Activated T-cell treated with anti-CD3 and anti-CD28 coated beads, Interleukin-2, amount 50 U/mL, for 24 hours (primary cell): Measurements from ENCODE around the gene AGAP1.

Experiments
- DNase-seq: peaks from one replicate; pipeline ENCODE4 v3.0.0-alpha.2; 2020
- H3K27ac Mint-ChIP-seq: 2 replicates; pipeline ENCODE4 v1.8.0; 2020; ENCODE audit warnings: mild to moderate bottlenecking, mixed read lengths
- H3K27me3 Mint-ChIP-seq: 2 replicates; pipeline ENCODE4 v1.8.0; 2020; ENCODE audit warnings: mixed read lengths
- H3K36me3 Mint-ChIP-seq: 2 replicates; pipeline ENCODE4 v1.8.0; 2020; ENCODE audit warnings: low read depth, mixed read lengths
- H3K4me1 Mint-ChIP-seq: 2 replicates; pipeline ENCODE4 v1.8.0; 2020; ENCODE audit warnings: low read depth, mixed read lengths
- H3K4me3 Mint-ChIP-seq: 2 replicates; pipeline ENCODE4 v1.8.0; 2020; ENCODE audit warnings: mild to moderate bottlenecking, moderate library complexity, mixed read lengths
- H3K9me3 Mint-ChIP-seq: 2 replicates; pipeline ENCODE4 v1.8.0; 2020; ENCODE audit warnings: mixed read lengths

AGAP1 gene

DNA sequence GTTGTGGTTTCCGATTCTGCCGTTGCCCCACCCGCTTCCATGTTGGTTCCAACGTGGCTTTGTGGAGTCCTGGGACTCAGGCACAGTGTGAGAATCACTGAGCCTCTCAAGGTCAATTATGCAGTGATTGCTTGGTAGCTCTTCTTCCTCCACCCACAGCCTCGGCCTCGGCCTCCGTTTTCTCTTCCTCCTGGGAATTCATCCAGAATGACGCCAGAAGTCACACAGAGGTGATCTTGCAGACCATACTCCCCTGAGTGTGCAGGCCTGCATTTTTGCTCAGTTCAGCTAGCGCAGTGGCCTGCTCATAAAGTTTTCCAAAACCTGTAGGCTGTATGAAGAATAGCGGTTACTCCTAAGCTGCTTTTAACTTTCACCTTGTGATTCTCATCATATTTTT, 401.0 kb downstream of the AGAP1 start:
- H3K36me3 Mint-ChIP-seq = no peaks in the 10 kb centered on the region
- DNase-seq = no peak
- H3K27me3 Mint-ChIP-seq = peaks cover 2% of the 10 kb centered on the region
- H3K9me3 Mint-ChIP-seq = no peaks in the 10 kb centered on the region
- no peak overlapping the region for H3K27ac Mint-ChIP-seq
- no peaks in the 10 kb centered on the region for H3K4me1 Mint-ChIP-seq
- no peak overlapping the region for H3K4me3 Mint-ChIP-seq

DNA sequence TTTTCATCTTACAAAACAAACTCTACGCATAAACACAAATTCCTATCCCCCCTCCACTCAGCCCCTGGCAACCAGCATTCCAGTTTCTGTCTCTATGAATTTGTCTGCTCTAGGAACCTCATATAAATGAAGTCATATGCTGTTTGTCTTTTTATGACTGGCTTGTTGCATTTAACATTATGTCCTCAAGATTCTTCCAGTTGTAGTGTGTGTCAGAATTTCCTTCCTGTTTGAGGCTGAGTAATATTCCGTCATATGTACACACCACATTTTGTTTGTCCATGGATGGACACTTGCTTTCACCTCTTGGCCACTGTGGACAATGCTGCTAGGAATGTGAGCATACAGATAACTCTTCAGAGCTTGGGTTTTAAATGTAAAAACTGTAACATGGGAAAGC, 402.2 kb downstream of the AGAP1 start:
- H3K9me3 Mint-ChIP-seq = no peaks in the 10 kb centered on the region
- no peaks in the 10 kb centered on the region for H3K27me3 Mint-ChIP-seq
- H3K4me1 Mint-ChIP-seq = no peaks in the 10 kb centered on the region
- DNase-seq = no peak
- no peaks in the 10 kb centered on the region for H3K36me3 Mint-ChIP-seq
- no peak overlapping the region for H3K27ac Mint-ChIP-seq
- no peak overlapping the region for H3K4me3 Mint-ChIP-seq

DNA sequence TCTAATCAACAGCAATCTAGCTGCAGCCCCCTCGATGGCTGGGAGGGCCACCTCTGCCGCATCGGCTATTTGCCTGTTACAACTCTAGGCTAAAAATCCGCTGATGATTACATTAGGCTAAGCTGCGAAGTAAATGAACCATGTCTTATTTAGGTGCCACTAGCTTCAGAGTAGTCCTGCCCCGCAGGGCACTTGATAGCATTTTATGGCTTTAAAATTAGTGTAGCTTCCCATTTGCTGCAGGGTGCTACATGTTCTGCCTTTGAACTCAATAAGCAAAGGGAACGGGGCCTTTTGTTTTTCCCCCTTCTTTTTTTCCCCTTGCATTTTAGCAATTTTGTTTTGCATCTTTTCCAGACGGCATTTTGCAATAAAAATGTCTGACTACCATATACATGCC, 404.1 kb downstream of the AGAP1 start:
- no peaks in the 10 kb centered on the region for H3K9me3 Mint-ChIP-seq
- no peak for DNase-seq
- H3K27ac Mint-ChIP-seq = no peak overlapping the region
- H3K4me3 Mint-ChIP-seq = no peak overlapping the region
- no peaks in the 10 kb centered on the region for H3K4me1 Mint-ChIP-seq
- H3K36me3 Mint-ChIP-seq = no peaks in the 10 kb centered on the region
- H3K27me3 Mint-ChIP-seq = no peaks in the 10 kb centered on the region

DNA sequence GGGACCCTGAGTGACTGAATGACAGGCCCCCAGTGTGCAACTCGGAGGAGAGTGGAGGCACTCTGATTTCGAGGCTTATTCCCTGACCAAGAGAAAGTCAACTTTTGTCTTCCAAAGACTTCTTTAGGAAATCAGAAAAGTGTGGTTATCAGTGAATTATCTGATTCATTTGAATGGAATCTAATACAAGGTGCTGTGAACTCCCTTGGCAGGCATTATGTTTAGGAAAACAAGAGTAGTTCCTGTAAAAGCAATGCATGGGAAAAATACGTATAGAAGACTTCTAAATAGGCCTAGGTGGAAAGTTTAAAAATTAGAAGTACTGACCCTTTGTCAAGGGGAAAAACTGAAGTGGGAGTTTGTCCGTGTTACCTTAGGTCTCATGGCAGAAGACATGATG, 404.9 kb downstream of the AGAP1 start:
- Mint-ChIP-seq H3K27me3 (peaks cover 4% of the 10 kb centered on the region), H3K27ac (no peak overlapping the region), H3K4me1 (no peaks in the 10 kb centered on the region), H3K4me3 (no peak overlapping the region), H3K9me3 (no peaks in the 10 kb centered on the region), H3K36me3 (no peaks in the 10 kb centered on the region)
- DNase-seq = no peak

GRCh38 chr2:235900631-235901030, 406.8 kb downstream of the AGAP1 start:
- Mint-ChIP-seq H3K9me3 (no peaks in the 10 kb centered on the region), H3K4me1 (no peaks in the 10 kb centered on the region), H3K27ac (no peak overlapping the region), H3K27me3 (peaks cover 12% of the 10 kb centered on the region), H3K4me3 (no peak overlapping the region), H3K36me3 (no peaks in the 10 kb centered on the region)
- DNase-seq = no peak

GRCh38 chr2:235901243-235901642, 407.4 kb downstream of the AGAP1 start:
- H3K27ac Mint-ChIP-seq = no peak overlapping the region
- H3K4me1 Mint-ChIP-seq = no peaks in the 10 kb centered on the region
- no peak overlapping the region for H3K4me3 Mint-ChIP-seq
- peaks cover 16% of the 10 kb centered on the region for H3K27me3 Mint-ChIP-seq
- DNase-seq = no peak
- H3K36me3 Mint-ChIP-seq = no peaks in the 10 kb centered on the region
- H3K9me3 Mint-ChIP-seq = no peaks in the 10 kb centered on the region

GRCh38 chr2:235903782-235904584, 410.1 kb downstream of the AGAP1 start:
- no peaks in the 10 kb centered on the region for H3K36me3 Mint-ChIP-seq
- H3K27me3 Mint-ChIP-seq = peaks cover 30% of the 10 kb centered on the region
- no peak for DNase-seq
- H3K27ac Mint-ChIP-seq = no peak overlapping the region
- no peaks in the 10 kb centered on the region for H3K4me1 Mint-ChIP-seq
- no peaks in the 10 kb centered on the region for H3K9me3 Mint-ChIP-seq
- H3K4me3 Mint-ChIP-seq = no peak overlapping the region

- no peak for DNase-seq
- H3K27ac Mint-ChIP-seq = no peak overlapping the region
- no peaks in the 10 kb centered on the region for H3K36me3 Mint-ChIP-seq
- peaks cover 30% of the 10 kb centered on the region for H3K27me3 Mint-ChIP-seq
- no peaks in the 10 kb centered on the region for H3K4me1 Mint-ChIP-seq
- no peaks in the 10 kb centered on the region for H3K9me3 Mint-ChIP-seq
- H3K4me3 Mint-ChIP-seq = no peak overlapping the region
Observed at GRCh38 chr2:235904585-235904931, 410.7 kb downstream of the AGAP1 start.

DNA sequence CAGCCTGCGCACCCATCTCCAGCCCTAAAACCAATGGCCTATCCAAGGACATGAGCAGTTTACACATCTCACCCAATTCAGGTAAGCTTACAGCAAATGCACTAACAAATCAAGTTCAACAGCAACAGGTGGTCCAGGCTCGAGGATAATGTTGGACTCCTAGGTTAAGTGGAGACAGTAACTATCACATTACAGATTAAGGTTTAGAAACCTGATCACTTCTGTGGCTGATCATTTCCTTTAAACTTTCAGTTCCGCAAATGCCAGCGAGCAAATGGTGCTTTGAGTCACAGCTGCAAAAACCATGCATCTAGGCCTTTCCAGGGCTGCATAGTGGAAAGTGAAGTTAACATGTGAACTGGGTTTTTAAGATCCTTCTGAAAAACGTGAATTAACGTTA, 415.0 kb downstream of the AGAP1 start:
- Mint-ChIP-seq H3K27me3 (peaks cover 26% of the 10 kb centered on the region), H3K4me3 (no peak overlapping the region), H3K36me3 (no peaks in the 10 kb centered on the region), H3K4me1 (no peaks in the 10 kb centered on the region), H3K9me3 (no peaks in the 10 kb centered on the region), H3K27ac (no peak overlapping the region)
- no peak for DNase-seq

GRCh38 chr2:235909358-235909757, 415.5 kb downstream of the AGAP1 start:
- no peak overlapping the region for H3K4me3 Mint-ChIP-seq
- no peaks in the 10 kb centered on the region for H3K4me1 Mint-ChIP-seq
- DNase-seq = no peak
- H3K27ac Mint-ChIP-seq = no peak overlapping the region
- H3K27me3 Mint-ChIP-seq = peaks cover 25% of the 10 kb centered on the region
- no peaks in the 10 kb centered on the region for H3K36me3 Mint-ChIP-seq
- H3K9me3 Mint-ChIP-seq = no peaks in the 10 kb centered on the region

- Mint-ChIP-seq H3K4me3 (no peak overlapping the region), H3K4me1 (no peaks in the 10 kb centered on the region), H3K9me3 (no peaks in the 10 kb centered on the region), H3K27me3 (peaks cover 27% of the 10 kb centered on the region), H3K27ac (no peak overlapping the region), H3K36me3 (no peaks in the 10 kb centered on the region)
- no peak for DNase-seq
Observed at GRCh38 chr2:235910067-235910466, 416.2 kb downstream of the AGAP1 start.

GRCh38 chr2:235911125-235911524, 417.3 kb downstream of the AGAP1 start:
- no peak overlapping the region for H3K27ac Mint-ChIP-seq
- H3K4me1 Mint-ChIP-seq = no peaks in the 10 kb centered on the region
- H3K4me3 Mint-ChIP-seq = no peak overlapping the region
- no peaks in the 10 kb centered on the region for H3K36me3 Mint-ChIP-seq
- DNase-seq = no peak
- peaks cover 5% of the 10 kb centered on the region for H3K9me3 Mint-ChIP-seq
- H3K27me3 Mint-ChIP-seq = peaks cover 22% of the 10 kb centered on the region

- H3K36me3 Mint-ChIP-seq = no peaks in the 10 kb centered on the region
- no peaks in the 10 kb centered on the region for H3K4me1 Mint-ChIP-seq
- no peak overlapping the region for H3K27ac Mint-ChIP-seq
- peaks cover 8% of the 10 kb centered on the region for H3K9me3 Mint-ChIP-seq
- DNase-seq = no peak
- H3K27me3 Mint-ChIP-seq = peaks cover 16% of the 10 kb centered on the region
- no peak overlapping the region for H3K4me3 Mint-ChIP-seq
Observed at GRCh38 chr2:235911633-235912233, 417.9 kb downstream of the AGAP1 start.

DNA sequence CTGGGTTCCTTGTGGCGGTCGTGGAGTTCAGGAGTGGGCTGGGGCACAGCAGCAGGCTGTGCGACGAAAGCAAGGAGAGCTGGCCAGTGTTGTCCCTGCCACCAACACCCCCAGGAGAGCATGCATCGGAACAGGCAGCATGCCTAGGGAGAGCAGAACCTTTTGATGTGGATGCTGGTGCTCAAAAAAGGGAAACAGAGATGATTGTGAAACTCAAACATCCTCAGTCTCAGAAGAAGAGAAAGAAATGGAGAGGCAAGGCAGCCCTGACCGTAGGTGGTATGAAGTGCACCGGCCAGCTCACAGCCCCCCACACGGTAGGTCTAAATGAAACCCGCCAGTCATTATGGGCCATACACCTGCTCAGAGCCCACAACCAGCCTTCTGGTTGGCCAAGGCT, 420.9 kb downstream of the AGAP1 start:
- no peak overlapping the region for H3K27ac Mint-ChIP-seq
- H3K9me3 Mint-ChIP-seq = peaks cover 8% of the 10 kb centered on the region
- no peak for DNase-seq
- H3K36me3 Mint-ChIP-seq = no peaks in the 10 kb centered on the region
- no peak overlapping the region for H3K4me3 Mint-ChIP-seq
- no peaks in the 10 kb centered on the region for H3K4me1 Mint-ChIP-seq
- peaks cover 11% of the 10 kb centered on the region for H3K27me3 Mint-ChIP-seq

- no peaks in the 10 kb centered on the region for H3K4me1 Mint-ChIP-seq
- no peak for DNase-seq
- H3K27ac Mint-ChIP-seq = no peak overlapping the region
- H3K9me3 Mint-ChIP-seq = peaks cover 8% of the 10 kb centered on the region
- no peaks in the 10 kb centered on the region for H3K36me3 Mint-ChIP-seq
- peaks cover 11% of the 10 kb centered on the region for H3K27me3 Mint-ChIP-seq
- no peak overlapping the region for H3K4me3 Mint-ChIP-seq
Observed at GRCh38 chr2:235917506-235917905, 423.7 kb downstream of the AGAP1 start.
